ENCODE data around the gene FOXK1. TPM values are rescaled to one million over a fixed set of nuclear protein-coding genes. Genes with fewer than 3 reads are reported as not detected.
A peak's percentile ranks its signal among the peaks of the same experiment; 100 is the strongest.

Gene FOXK1
- total and polyA plus RNA-seq, 4 experiments from 2014 or later: 1.3 to 53.3 (median 29.0) TPM

GRCh38 chr7:4786015-4786414 is 103.9 kb downstream of the FOXK1 start:
- H3K9me3 ChIP-seq (ENCODE audit: control insufficient read depth in 1 of 2, low read length in 2 of 2): no peaks in the 10 kb centered on the region
- H3K36me3 Mint-ChIP-seq: peaks cover 15 to 31% of the 10 kb centered on the region in 2 donors
- peaks cover 0 to 6% (median 0%) of the 10 kb centered on the region in 4 donors for H3K4me1 Mint-ChIP-seq
- H3K27me3 ChIP-seq (ENCODE audit: insufficient read depth, low read length): no peaks in the 10 kb centered on the region
- no peaks in the 10 kb centered on the region for H3K27me3 Mint-ChIP-seq
- no peaks in the 10 kb centered on the region for H3K9me3 Mint-ChIP-seq
- no peaks in the 10 kb centered on the region for H3K4me1 ChIP-seq (ENCODE audit: insufficient read depth, low read length)
- ChIA-PET CTCF (ENCODE audit: partially characterized antibody) (interaction anchor here (1.6 kb wide), 1 partner anchor 11 kb away, joined by 4 read pairs; no protein-coding TSS in a partner anchor), POLR2A (ENCODE audit: partially characterized antibody) (no interaction called here)
- no peak overlapping the region for H3K4me3 ChIP-seq (ENCODE audit: low read length in 2 of 2)
- intact Hi-C loops (cut with micrococcal nuclease): no loop called here
- DNase-seq: no peak
- no peak overlapping the region for H3K4me3 Mint-ChIP-seq
- peak overlapping the region in 2 of 7 donors; percentile 23 to 30 for H3K27ac Mint-ChIP-seq
- peaks cover 75% of the 10 kb centered on the region for H3K36me3 ChIP-seq (ENCODE audit: insufficient read depth, low read length)
- no peak overlapping the region for H3K27ac ChIP-seq (ENCODE audit: low read depth, low read length)

- CTCF ChIA-PET (ENCODE audit: partially characterized antibody): no interaction called here
- H3K4me3 ChIP-seq (ENCODE audit: low read length in 2 of 2): no peak overlapping the region
- H3K4me1 ChIP-seq (ENCODE audit: insufficient read depth, low read length): peaks cover under 1% of the 10 kb centered on the region
- Mint-ChIP-seq H3K9me3 (no peaks in the 10 kb centered on the region), H3K27me3 (no peaks in the 10 kb centered on the region), H3K27ac (no peak overlapping the region), H3K36me3 (peaks cover 5 to 24% of the 10 kb centered on the region in 2 donors), H3K4me1 (peaks cover 0 to 4% (median 1%) of the 10 kb centered on the region in 4 donors), H3K4me3 (no peak overlapping the region)
- no peak overlapping the region for H3K27ac ChIP-seq (ENCODE audit: low read depth, low read length)
- H3K9me3 ChIP-seq (ENCODE audit: control insufficient read depth in 1 of 2, low read length in 2 of 2): no peaks in the 10 kb centered on the region
- DNase-seq: no peak
- H3K27me3 ChIP-seq (ENCODE audit: insufficient read depth, low read length): no peaks in the 10 kb centered on the region
- H3K36me3 ChIP-seq (ENCODE audit: insufficient read depth, low read length): peaks cover 65% of the 10 kb centered on the region
- POLR2A ChIA-PET (ENCODE audit: partially characterized antibody): no interaction called here
- intact Hi-C loops (cut with micrococcal nuclease): no loop called here
Measured at GRCh38 chr7:4787541-4787940, 105.4 kb downstream of the FOXK1 start.

GRCh38 chr7:4787947-4788626 is 106.0 kb downstream of the FOXK1 start:
- Histone ChIP-seq H3K4me1 (ENCODE audit: insufficient read depth, low read length) (peaks cover 5% of the 10 kb centered on the region), H3K4me3 (ENCODE audit: low read length in 2 of 2) (no peak overlapping the region), H3K27me3 (ENCODE audit: insufficient read depth, low read length) (no peaks in the 10 kb centered on the region), H3K9me3 (ENCODE audit: control insufficient read depth in 1 of 2, low read length in 2 of 2) (no peaks in the 10 kb centered on the region), H3K36me3 (ENCODE audit: insufficient read depth, low read length) (peaks cover 60% of the 10 kb centered on the region), H3K27ac (ENCODE audit: low read depth, low read length) (no peak overlapping the region)
- Mint-ChIP-seq H3K27ac (no peak overlapping the region), H3K4me3 (no peak overlapping the region), H3K36me3 (peaks cover 5 to 24% of the 10 kb centered on the region in 2 donors), H3K27me3 (no peaks in the 10 kb centered on the region), H3K9me3 (no peaks in the 10 kb centered on the region), H3K4me1 (peaks cover 0 to 4% (median 1%) of the 10 kb centered on the region in 4 donors)
- intact Hi-C loops (cut with micrococcal nuclease): no loop called here
- DNase-seq: no peak
- ChIA-PET POLR2A (ENCODE audit: partially characterized antibody) (interaction anchor here (1.0 to 1.2 kb wide), 2 partner anchors 10 to 13 kb away, joined by 3 to 4 read pairs; partner anchors contain the start of gene AP5Z1), CTCF (ENCODE audit: partially characterized antibody) (interaction anchor here (1.3 kb wide), 1 partner anchor 299 kb away, joined by 3 read pairs; no protein-coding TSS in a partner anchor)

- H3K4me1 Mint-ChIP-seq: peaks cover under 1 to 4% (median 1%) of the 10 kb centered on the region in 4 donors
- intact Hi-C loops (cut with micrococcal nuclease): no loop called here
- POLR2A ChIA-PET (ENCODE audit: partially characterized antibody): interaction anchor here (1.0 to 1.2 kb wide), 2 partner anchors 10 to 13 kb away, joined by 3 to 4 read pairs; partner anchors contain the start of gene AP5Z1
- DNase-seq: no peak
- H3K9me3 Mint-ChIP-seq: no peaks in the 10 kb centered on the region
- CTCF ChIA-PET (ENCODE audit: partially characterized antibody): interaction anchor here (1.3 kb wide), 1 partner anchor 298 kb away, joined by 3 read pairs; no protein-coding TSS in a partner anchor
- Histone ChIP-seq H3K27me3 (ENCODE audit: insufficient read depth, low read length) (no peaks in the 10 kb centered on the region), H3K9me3 (ENCODE audit: control insufficient read depth in 1 of 2, low read length in 2 of 2) (no peaks in the 10 kb centered on the region), H3K36me3 (ENCODE audit: insufficient read depth, low read length) (peaks cover 55% of the 10 kb centered on the region), H3K4me1 (ENCODE audit: insufficient read depth, low read length) (peaks cover 5% of the 10 kb centered on the region), H3K4me3 (ENCODE audit: low read length in 2 of 2) (no peak overlapping the region), H3K27ac (ENCODE audit: low read depth, low read length) (no peak overlapping the region)
- no peaks in the 10 kb centered on the region for H3K27me3 Mint-ChIP-seq
- H3K27ac Mint-ChIP-seq: peak overlapping the region in 1 of 7 donors; percentile 53
- peaks cover 5 to 24% of the 10 kb centered on the region in 2 donors for H3K36me3 Mint-ChIP-seq
- H3K4me3 Mint-ChIP-seq: no peak overlapping the region
Measured at GRCh38 chr7:4788627-4789189, 106.6 kb downstream of the FOXK1 start.

- no peaks in the 10 kb centered on the region for H3K9me3 ChIP-seq (ENCODE audit: control insufficient read depth in 1 of 2, low read length in 2 of 2)
- no peaks in the 10 kb centered on the region for H3K27me3 Mint-ChIP-seq
- H3K27ac Mint-ChIP-seq: peak overlapping the region in 1 of 7 donors; percentile 53
- peaks cover 5% of the 10 kb centered on the region for H3K4me1 ChIP-seq (ENCODE audit: insufficient read depth, low read length)
- H3K4me3 ChIP-seq (ENCODE audit: low read length in 2 of 2): no peak overlapping the region
- ChIA-PET CTCF (ENCODE audit: partially characterized antibody) (interaction anchor here (1.3 kb wide), 1 partner anchor 297 kb away, joined by 3 read pairs; no protein-coding TSS in a partner anchor), POLR2A (ENCODE audit: partially characterized antibody) (interaction anchor here (0.5 to 1.2 kb wide), 4 partner anchors 11 to 528 kb away, joined by 3 to 4 read pairs (median 3); partner anchors contain the start of gene AP5Z1)
- no peak overlapping the region for H3K27ac ChIP-seq (ENCODE audit: low read depth, low read length)
- H3K4me3 Mint-ChIP-seq: no peak overlapping the region
- peaks cover 47% of the 10 kb centered on the region for H3K36me3 ChIP-seq (ENCODE audit: insufficient read depth, low read length)
- peaks cover 1 to 8% (median 7%) of the 10 kb centered on the region in 4 donors for H3K4me1 Mint-ChIP-seq
- intact Hi-C loops (cut with micrococcal nuclease): no loop called here
- H3K27me3 ChIP-seq (ENCODE audit: insufficient read depth, low read length): no peaks in the 10 kb centered on the region
- peaks cover 5 to 24% of the 10 kb centered on the region in 2 donors for H3K36me3 Mint-ChIP-seq
- no peaks in the 10 kb centered on the region for H3K9me3 Mint-ChIP-seq
- no peak for DNase-seq
Measured at GRCh38 chr7:4789194-4790077, 107.3 kb downstream of the FOXK1 start.

- Histone ChIP-seq H3K4me1 (ENCODE audit: insufficient read depth, low read length) (peaks cover 5% of the 10 kb centered on the region), H3K27ac (ENCODE audit: low read depth, low read length) (no peak overlapping the region), H3K4me3 (ENCODE audit: low read length in 2 of 2) (no peak overlapping the region), H3K27me3 (ENCODE audit: insufficient read depth, low read length) (no peaks in the 10 kb centered on the region), H3K9me3 (ENCODE audit: control insufficient read depth in 1 of 2, low read length in 2 of 2) (no peaks in the 10 kb centered on the region), H3K36me3 (ENCODE audit: insufficient read depth, low read length) (peaks cover 41% of the 10 kb centered on the region)
- ChIA-PET CTCF (ENCODE audit: partially characterized antibody) (interaction anchor here (1.3 to 4.1 kb wide), 2 partner anchors 11 to 14 kb away, joined by 5 to 43 read pairs; partner anchors contain the start of gene AP5Z1), POLR2A (ENCODE audit: partially characterized antibody) (interaction anchor here (0.7 kb wide), 1 partner anchor 15 kb away, joined by 3 read pairs; the partner anchor contains the start of gene AP5Z1)
- Mint-ChIP-seq H3K27ac (no peak overlapping the region), H3K27me3 (no peaks in the 10 kb centered on the region), H3K36me3 (peaks cover 5 to 24% of the 10 kb centered on the region in 2 donors), H3K4me3 (no peak overlapping the region), H3K4me1 (peaks cover 1 to 12% (median 9%) of the 10 kb centered on the region in 4 donors), H3K9me3 (no peaks in the 10 kb centered on the region)
- intact Hi-C loops (cut with micrococcal nuclease): no loop called here
- DNase-seq: no peak
Measured at GRCh38 chr7:4790078-4790465, 108.0 kb downstream of the FOXK1 start.
